ENCODE measurements around the gene KDM1B. TPM values are rescaled to one million over a fixed set of nuclear protein-coding genes. Genes with fewer than 3 reads are reported as not detected.

KDM1B gene
- total RNA-seq, 1 experiment from 2014 or later: 25.0 TPM

GRCh38 chr6:18118330-18118729 is 36.9 kb upstream of the KDM1B start:
- Histone ChIP-seq H3K9me3 (ENCODE audit: low read length) (no peaks in the 10 kb centered on the region), H3K9me2 (replicated peaks; ENCODE audit: low read length) (no peaks in the 10 kb centered on the region), H3K27ac (ENCODE audit: low read length) (no peak overlapping the region), H3K4me1 (ENCODE audit: insufficient read depth, low read length) (peaks cover 14% of the 10 kb centered on the region), H3K27me3 (ENCODE audit: low read length) (no peaks in the 10 kb centered on the region), H3K36me3 (ENCODE audit: low read depth, low read length) (no peaks in the 10 kb centered on the region), H3F3A (ENCODE audit: low read length, unreplicated experiment) (no peaks in the 10 kb centered on the region), H3K9ac (ENCODE audit: low read length) (no peak overlapping the region), H4K20me1 (ENCODE audit: low read length) (no peaks in the 10 kb centered on the region), H3K4me3 (ENCODE audit: low read length) (no peak overlapping the region), H3K4me2 (ENCODE audit: low read length) (no peak overlapping the region), H2AFZ (ENCODE audit: low read length) (no peak overlapping the region), H3K79me2 (ENCODE audit: low read length) (peaks cover 12% of the 10 kb centered on the region)
- TF ChIP-seq CTCF (conservative IDR thresholded peaks at IDR 0.05; ENCODE audit: low read depth, low read length) (no peak), EZH2 (IDR thresholded peaks at IDR 0.05; ENCODE audit: low read length, unreplicated experiment) (no peak), EZH2phosphoT487 (IDR thresholded peaks at IDR 0.05; ENCODE audit: borderline replicate concordance, low read length) (no peak)
- ChIA-PET POLR2A (ENCODE audit: unreplicated experiment) (no interaction called here), CTCF (no interaction called here)
- no peak for DNase-seq
- ATAC-seq: no peak
- intact Hi-C loops (cut with micrococcal nuclease): no loop called here
- BruUV-seq (replicated peaks): no TSS peak

GRCh38 chr6:18119236-18119635 is 36.0 kb upstream of the KDM1B start:
- H3K36me3 ChIP-seq (ENCODE audit: low read depth, low read length): no peaks in the 10 kb centered on the region
- peaks cover 14% of the 10 kb centered on the region for H3K4me1 ChIP-seq (ENCODE audit: insufficient read depth, low read length)
- H3F3A ChIP-seq (ENCODE audit: low read length, unreplicated experiment): no peaks in the 10 kb centered on the region
- CTCF ChIA-PET: no interaction called here
- POLR2A ChIA-PET (ENCODE audit: unreplicated experiment): no interaction called here
- H3K9ac ChIP-seq (ENCODE audit: low read length): no peak overlapping the region
- no peaks in the 10 kb centered on the region for H3K27me3 ChIP-seq (ENCODE audit: low read length)
- no TSS peak for BruUV-seq (replicated peaks)
- no peak for TF ChIP-seq CTCF (conservative IDR thresholded peaks at IDR 0.05; ENCODE audit: low read depth, low read length)
- no peak for TF ChIP-seq EZH2 (IDR thresholded peaks at IDR 0.05; ENCODE audit: low read length, unreplicated experiment)
- TF ChIP-seq EZH2phosphoT487 (IDR thresholded peaks at IDR 0.05; ENCODE audit: borderline replicate concordance, low read length): no peak
- no peaks in the 10 kb centered on the region for H3K9me2 ChIP-seq (replicated peaks; ENCODE audit: low read length)
- no peak overlapping the region for H2AFZ ChIP-seq (ENCODE audit: low read length)
- H3K4me3 ChIP-seq (ENCODE audit: low read length): no peak overlapping the region
- DNase-seq: no peak
- no peaks in the 10 kb centered on the region for H3K9me3 ChIP-seq (ENCODE audit: low read length)
- peaks cover 12% of the 10 kb centered on the region for H3K79me2 ChIP-seq (ENCODE audit: low read length)
- no peak overlapping the region for H3K27ac ChIP-seq (ENCODE audit: low read length)
- intact Hi-C loops (cut with micrococcal nuclease): no loop called here
- H4K20me1 ChIP-seq (ENCODE audit: low read length): no peaks in the 10 kb centered on the region
- no peak overlapping the region for H3K4me2 ChIP-seq (ENCODE audit: low read length)
- ATAC-seq: no peak

GRCh38 chr6:18121580-18122127 is 33.6 kb upstream of the KDM1B start:
- ATAC-seq (no peak), DNase-seq (no peak)
- H3K27ac ChIP-seq (ENCODE audit: low read length): no peak overlapping the region
- intact Hi-C loops (cut with micrococcal nuclease): loop anchor here (2.0 to 5.0 kb wide), 3 partner anchors 75 to 305 kb away; no protein-coding TSS in a partner anchor
- BruUV-seq (replicated peaks): TSS peak; percentile 40
- no peaks in the 10 kb centered on the region for H3K27me3 ChIP-seq (ENCODE audit: low read length)
- no peak overlapping the region for H3K9ac ChIP-seq (ENCODE audit: low read length)
- H3K79me2 ChIP-seq (ENCODE audit: low read length): peaks cover 12% of the 10 kb centered on the region
- CTCF ChIA-PET: interaction anchor here (1.5 kb wide), 1 partner anchor 304 kb away, joined by 8 read pairs; no protein-coding TSS in a partner anchor
- H3K36me3 ChIP-seq (ENCODE audit: low read depth, low read length): no peaks in the 10 kb centered on the region
- H3F3A ChIP-seq (ENCODE audit: low read length, unreplicated experiment): no peaks in the 10 kb centered on the region
- no peaks in the 10 kb centered on the region for H3K9me3 ChIP-seq (ENCODE audit: low read length)
- no peak overlapping the region for H2AFZ ChIP-seq (ENCODE audit: low read length)
- H3K4me1 ChIP-seq (ENCODE audit: insufficient read depth, low read length): peaks cover 14% of the 10 kb centered on the region
- POLR2A ChIA-PET (ENCODE audit: unreplicated experiment): interaction anchor here (0.6 kb wide), 1 partner anchor 76 kb away, joined by 3 read pairs; no protein-coding TSS in a partner anchor
- no peak overlapping the region; the same call in 1 of the 2 replicates for H3K4me2 ChIP-seq (ENCODE audit: low read length)
- H3K4me3 ChIP-seq (ENCODE audit: low read length): no peak overlapping the region
- H3K9me2 ChIP-seq (replicated peaks; ENCODE audit: low read length): no peaks in the 10 kb centered on the region
- no peaks in the 10 kb centered on the region for H4K20me1 ChIP-seq (ENCODE audit: low read length)
- TF ChIP-seq EZH2 (IDR thresholded peaks at IDR 0.05; ENCODE audit: low read length, unreplicated experiment): no peak
- no peak for TF ChIP-seq EZH2phosphoT487 (IDR thresholded peaks at IDR 0.05; ENCODE audit: borderline replicate concordance, low read length)
- no peak for TF ChIP-seq CTCF (conservative IDR thresholded peaks at IDR 0.05; ENCODE audit: low read depth, low read length)
